Measurements from ENCODE around the gene ADAM12.

- TF ChIP-seq POLR2A (IDR thresholded peaks at IDR 0.05; ENCODE audit: low read depth, low read length) (no peak), TAF1 (IDR thresholded peaks at IDR 0.05; ENCODE audit: borderline replicate concordance, low read depth, low read length) (no peak)
Observed at GRCh38 chr10:126425032-126425431, 36.8 kb upstream of the ADAM12 start.
